ENCODE results near the gene NAV3.

Gene NAV3

DNA sequence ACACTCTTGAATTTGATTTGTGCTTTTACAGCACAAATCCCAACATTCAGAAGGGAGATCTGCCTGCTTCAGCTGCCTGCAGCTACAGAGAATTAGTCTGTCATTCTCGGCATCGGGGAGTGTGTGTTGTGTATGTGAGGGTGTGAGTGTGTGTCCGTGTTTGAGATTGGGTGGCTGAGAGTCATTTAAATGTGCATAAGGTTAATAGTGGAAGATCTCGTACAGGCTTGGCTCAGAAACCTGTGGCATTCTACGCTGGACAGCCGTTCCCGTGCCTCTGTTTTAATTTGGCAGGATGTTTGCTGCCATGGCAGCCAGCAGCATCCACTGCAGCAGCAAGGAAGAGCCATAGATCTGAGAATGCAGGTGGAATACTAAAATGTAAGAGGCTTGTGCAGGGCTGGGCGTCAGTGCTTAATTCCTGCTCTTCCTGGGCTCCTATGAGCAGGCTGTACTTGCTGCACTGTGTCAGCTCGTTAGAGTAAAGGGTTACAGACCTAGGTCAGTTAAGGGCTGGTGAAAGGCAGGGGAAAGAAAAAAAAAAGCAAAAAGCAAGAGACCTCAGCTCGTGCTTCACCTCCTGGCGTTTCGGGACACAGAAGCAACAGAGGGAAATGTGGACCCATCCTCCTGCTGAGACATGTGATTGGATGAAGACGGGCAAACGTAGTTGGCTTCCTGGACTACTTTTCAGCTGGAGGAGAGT is 205.4 kb downstream of the NAV3 start:
- DNase-seq (ENCODE audit: extremely low read depth in 1 of 2, low read depth in 1 of 2) = no peak

DNA sequence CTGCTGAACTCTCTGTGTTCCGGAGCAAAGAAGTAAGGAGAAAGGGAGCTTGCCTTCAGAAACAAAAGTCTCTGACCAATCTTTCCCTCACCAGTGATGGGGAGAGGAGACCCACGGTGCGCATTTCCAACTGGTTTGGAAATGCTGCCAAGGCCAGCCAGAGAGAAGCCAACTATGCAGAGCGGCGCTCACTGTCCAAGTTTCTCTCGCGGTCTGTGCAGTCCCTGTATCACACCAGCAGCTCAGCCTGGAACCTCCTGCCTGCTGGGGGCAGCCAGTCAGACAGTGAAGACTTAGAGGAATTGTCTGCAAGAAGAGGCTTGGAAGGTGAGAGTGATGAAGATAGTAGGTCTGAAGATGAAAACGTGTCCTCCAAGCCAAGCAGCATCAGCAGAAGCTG is 206.2 kb downstream of the NAV3 start:
- no peak for DNase-seq (ENCODE audit: extremely low read depth in 1 of 2, low read depth in 1 of 2)

DNA sequence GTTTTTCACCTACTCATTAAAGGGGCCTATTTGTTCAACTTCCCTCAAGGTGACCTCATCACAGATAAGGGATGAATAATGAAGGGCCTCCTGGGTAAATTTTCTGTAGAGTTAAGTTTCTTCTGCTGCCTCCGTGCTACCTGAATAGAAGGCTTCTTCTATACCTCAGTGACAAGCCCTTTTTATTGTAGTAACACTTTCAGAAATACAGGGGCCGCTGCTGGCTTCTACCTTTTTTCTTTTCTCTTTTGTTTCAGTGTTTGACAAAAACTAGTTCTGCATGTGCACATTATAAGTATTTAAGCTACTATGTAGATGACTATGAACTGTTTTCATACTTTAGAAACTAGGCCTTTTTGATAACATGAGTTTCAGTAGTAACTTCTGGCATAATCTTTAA is 207.0 kb downstream of the NAV3 start:
- no peak for DNase-seq (ENCODE audit: extremely low read depth in 1 of 2, low read depth in 1 of 2)

DNA sequence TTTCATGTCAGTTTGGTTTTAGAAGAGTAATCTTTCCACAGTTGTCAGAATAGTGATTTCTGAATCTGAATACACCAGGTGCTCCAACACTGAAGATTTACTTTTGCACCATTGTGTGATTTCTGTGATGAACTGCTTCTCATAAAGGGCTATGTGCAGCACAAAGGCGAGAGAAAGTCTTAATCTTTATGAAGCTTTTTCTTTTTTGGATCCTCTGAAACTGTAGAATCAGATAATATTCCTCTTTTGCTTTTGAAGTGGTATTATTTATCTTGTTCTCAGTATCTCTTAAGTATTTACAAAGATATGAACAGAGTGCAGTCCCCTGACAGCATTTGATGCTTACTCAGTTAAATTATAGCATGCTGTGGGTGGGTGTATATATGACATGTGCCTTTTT is 207.8 kb downstream of the NAV3 start:
- DNase-seq (ENCODE audit: extremely low read depth in 1 of 2, low read depth in 1 of 2) = no peak

DNA sequence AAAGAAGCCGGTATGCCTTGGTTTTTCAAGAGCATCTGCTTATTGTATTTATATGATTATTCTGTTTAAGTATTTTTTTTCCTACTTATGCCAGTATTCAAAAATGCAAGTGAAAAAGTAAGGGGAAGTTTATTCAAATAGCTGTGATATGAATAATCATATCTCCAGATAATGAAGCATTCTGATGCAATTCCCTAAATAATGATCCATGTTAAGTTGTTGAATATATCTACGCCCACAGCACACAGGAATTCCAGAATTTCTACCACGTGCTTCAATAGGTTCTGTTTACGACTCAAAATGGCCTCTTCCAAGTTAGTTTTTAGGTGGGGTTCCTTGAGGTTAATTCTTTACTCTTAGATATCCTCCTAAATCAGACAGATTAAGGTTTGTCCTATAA is 208.3 kb downstream of the NAV3 start:
- DNase-seq (ENCODE audit: extremely low read depth in 1 of 2, low read depth in 1 of 2) = no peak

DNA sequence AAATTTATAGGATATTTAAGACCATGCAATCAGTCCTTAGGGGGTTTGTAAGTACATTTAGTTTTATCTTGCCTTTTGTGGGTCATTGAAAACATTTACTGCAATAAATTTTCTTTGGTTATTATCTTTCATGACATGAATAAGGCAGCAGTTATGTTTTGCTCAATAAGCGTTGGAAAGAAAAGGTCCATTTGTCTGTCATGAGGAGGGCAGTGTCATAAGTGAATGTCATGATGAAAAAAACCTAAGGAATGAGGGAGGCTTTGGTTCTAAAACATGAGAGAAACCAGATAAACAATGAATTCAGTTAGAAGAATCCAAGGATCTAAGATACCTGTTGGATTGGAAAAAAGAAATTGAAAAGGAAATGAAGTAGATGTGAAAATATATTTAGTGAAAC is 209.4 kb downstream of the NAV3 start:
- DNase-seq (ENCODE audit: extremely low read depth in 1 of 2, low read depth in 1 of 2) = no peak

DNA sequence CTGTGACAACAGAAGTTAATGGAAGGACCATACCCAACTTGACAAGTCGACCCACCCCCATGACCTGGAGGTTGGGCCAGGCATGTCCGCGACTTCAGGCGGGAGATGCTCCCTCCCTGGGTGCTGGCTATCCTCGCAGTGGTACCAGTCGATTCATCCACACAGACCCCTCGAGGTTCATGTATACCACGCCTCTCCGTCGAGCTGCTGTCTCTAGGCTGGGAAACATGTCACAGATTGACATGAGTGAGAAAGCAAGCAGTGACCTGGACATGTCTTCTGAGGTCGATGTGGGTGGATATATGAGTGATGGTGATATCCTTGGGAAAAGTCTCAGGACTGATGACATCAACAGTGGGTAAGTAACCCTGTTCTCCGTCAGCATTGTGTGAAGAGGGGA is 220.1 kb downstream of the NAV3 start:
- DNase-seq (ENCODE audit: extremely low read depth in 1 of 2, low read depth in 1 of 2) = no peak

DNA sequence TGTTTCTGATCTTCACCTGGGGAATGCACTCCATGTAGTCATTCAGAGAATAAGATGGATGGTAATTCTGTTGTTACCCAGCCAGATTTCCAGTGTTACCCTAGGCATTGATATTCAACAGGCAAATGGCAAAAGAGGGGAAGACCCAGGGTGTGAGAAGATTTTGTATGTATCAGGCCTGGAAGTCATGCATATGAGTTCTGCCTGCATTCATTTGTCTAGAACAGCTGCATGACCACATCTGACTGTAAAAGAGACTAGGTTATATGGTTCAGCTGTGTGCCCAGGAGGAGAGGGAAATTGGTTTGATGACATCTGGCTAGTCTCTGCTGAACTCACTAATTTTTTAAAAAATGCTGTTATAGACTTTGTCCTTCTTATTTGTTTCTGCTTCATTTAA is 224.9 kb downstream of the NAV3 start:
- no peak for DNase-seq (ENCODE audit: extremely low read depth in 1 of 2, low read depth in 1 of 2)

DNA sequence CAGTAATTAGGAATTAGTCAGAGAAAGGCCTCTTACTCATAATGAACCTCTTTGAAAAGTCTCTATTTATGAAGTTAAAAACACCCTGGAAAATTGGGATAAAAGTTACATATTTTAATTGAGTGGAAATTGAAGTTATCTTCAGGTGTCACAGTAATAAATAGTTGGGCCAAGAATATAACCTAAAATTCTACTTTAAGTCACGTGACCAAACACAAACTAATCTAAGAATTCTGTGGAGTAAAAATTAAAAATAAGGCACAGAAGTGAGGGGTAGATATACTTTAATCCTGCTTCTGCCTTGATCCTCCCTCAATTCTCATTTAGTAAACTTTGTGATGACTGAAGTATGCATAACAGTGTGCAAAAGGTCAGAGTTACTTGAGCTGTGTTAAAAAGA is 226.4 kb downstream of the NAV3 start:
- DNase-seq (ENCODE audit: extremely low read depth in 1 of 2, low read depth in 1 of 2) = no peak

DNA sequence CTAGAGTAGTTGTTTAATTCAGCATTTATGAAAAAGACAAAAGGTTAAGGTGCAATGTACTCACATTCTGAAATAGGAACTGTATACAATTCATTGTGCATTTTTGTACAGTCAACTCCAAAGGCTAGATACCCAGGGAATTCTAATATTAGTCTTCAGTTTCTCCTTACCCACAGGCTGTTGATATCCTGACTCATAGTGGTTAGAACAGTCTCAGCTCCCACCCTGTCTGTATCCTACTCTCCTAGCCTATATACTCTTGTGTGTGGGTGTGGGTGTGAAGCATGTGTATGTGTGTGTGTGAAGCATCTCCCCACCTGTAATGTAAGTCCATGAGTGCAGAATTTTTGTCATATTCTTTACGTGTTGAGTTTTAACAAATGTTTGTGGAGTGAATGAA is 229.5 kb downstream of the NAV3 start:
- no peak for DNase-seq (ENCODE audit: extremely low read depth in 1 of 2, low read depth in 1 of 2)

DNA sequence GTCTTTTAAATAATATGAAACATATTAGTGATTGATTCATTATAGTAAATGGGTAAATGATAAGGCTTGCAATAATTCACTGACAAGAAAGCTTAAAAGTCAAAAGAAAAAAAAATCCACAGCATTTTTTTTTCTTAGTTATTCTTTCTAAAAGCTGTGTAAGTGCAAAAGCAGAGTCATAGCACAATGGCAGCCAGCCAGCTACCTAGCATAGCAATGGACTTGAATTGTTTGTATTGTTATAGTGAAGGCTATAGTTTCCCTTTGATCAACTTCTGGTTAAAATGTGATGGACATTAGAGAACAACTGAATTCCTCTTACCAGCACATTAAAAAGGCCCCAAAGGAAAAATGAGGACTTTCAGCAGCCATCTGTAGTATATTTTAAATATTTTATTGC is 232.1 kb downstream of the NAV3 start:
- DNase-seq (ENCODE audit: extremely low read depth in 1 of 2, low read depth in 1 of 2) = no peak

DNA sequence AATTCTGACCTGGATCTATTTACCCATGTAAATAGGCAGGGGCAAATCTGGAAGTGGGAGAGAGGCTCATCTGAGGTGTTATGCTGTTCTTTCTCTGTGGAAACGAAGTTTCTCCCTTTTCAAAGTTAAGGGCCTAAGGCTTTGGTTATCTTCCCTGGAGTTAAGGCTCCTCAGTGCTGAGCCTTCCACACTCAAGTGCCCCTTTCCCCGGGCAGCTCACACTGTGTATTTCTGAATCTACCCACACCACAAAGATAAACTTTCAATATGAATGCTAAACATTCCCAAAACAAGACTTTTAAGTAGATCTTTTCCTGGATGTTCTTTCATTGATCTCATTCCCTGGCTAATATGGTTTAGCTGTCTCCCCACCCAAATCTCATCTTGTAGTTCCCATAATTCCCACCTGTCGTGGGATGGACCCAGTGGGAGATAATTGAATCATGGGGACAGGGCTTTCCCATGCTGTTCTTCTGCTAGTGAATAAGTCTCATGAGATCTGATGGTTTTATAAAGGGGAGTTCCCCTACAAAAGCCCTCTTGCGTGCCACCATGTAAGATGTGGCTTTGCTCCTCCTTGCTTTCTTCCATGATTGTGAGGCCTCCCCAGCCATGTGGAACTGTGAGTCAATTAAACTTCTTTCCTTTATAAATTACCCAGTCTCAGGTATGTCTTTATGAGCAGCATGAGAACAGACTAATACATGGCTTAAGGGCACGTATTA is 251.1 kb downstream of the NAV3 start:
- no peak for DNase-seq (ENCODE audit: extremely low read depth in 1 of 2, low read depth in 1 of 2)

DNA sequence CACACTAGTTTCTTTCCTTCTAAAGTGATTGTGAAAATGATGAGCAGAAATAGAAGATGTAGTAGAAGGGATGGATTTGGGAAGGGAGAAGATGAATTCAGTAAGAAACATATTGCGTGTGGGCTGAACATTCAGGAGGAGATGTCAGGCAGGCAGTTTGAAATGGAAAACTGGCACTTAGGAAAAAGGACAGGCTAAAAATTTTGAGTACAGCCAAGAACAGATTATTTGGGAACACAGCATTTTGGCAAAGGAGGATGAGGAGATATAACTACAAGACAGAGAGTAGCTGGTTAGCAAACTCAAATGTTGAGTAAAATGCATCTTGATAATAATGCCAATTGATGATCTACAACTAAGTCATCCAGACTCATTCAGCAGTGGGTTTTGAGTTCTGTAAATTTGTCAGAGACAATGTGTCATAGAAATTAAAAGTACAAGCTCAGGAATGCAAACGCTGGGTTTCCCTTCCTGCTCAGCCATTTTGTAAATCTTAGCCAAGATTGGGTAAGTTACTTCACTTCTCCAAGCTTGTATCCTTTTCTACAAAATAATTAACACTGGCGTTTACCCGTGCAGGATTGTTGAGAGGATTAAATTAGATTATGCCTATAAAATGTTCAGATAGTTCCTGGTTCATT is 255.0 kb downstream of the NAV3 start:
- no peak for DNase-seq (ENCODE audit: extremely low read depth in 1 of 2, low read depth in 1 of 2)

DNA sequence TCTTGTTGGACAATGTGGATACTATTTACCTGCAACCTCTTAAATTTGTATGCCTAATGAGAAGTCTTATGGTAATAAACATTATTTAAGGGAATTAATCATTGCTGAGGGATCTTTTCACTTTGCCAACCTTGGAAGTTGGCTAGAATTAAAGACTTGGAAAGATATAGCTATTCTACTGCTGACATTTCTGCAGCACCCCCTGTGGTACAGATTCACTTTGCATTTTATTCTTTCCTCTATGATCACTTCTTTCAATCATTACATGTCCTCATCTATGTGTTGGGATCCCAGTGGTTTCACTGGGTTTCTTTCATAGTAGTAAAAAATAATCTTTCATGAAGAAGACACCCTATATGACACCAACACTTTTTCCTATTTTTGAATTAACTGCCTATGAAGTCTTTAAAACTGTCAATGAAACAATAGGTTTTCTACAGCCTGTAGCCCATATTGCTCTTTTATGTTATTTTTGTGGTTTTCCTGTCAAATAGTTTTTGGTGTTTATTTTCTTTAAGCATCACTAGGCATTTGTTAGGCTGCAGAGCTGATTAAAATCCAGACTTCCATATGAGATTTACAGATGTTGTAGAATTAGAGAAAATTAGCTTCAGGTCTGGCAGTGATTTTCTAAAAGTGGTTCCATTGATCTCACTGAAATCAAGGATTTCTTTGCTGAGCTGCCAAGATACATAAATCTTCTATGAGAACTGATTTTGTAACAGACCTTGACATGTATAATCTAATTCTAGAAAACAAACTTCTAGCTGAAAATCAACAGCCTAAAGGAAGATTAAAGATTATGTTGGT is 256.1 kb downstream of the NAV3 start:
- no peak for DNase-seq (ENCODE audit: extremely low read depth in 1 of 2, low read depth in 1 of 2)

DNA sequence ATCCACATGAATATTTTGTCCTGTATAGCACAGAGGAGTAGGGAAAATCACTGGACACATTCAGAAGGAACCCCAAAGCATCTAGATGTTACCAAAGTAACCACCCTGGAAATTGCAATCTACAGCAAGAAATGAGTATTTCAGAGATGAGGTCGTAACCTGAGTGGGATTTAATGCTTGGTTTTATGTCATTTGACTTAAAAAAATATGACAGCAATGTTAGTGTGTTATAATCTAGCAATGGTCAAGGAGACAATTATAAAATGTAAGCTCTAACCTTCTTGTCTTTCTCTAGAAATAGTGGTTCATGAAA is 256.6 kb downstream of the NAV3 start:
- DNase-seq (ENCODE audit: extremely low read depth in 1 of 2, low read depth in 1 of 2) = no peak

DNA sequence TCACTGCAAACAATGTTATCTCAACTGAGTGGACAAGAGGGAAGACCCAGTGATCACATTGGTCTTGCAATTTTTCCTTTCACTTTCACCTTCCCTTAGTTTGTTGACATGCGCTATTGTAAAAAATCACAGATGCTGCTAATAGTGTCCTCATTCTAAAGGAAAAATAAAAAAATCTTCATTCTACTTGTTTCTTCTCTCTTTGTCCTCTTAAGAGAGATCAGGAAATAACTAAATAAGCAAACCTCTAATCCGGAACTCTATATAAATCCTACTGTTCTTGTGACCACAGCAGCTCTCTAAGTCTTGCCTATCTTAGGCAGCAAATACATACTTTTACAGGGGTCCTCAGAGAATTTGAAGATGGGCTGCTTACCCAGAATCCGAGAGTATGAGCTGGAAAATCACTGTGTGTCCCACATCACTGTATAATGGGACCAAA is 257.7 kb downstream of the NAV3 start:
- DNase-seq (ENCODE audit: extremely low read depth in 1 of 2, low read depth in 1 of 2) = no peak

DNA sequence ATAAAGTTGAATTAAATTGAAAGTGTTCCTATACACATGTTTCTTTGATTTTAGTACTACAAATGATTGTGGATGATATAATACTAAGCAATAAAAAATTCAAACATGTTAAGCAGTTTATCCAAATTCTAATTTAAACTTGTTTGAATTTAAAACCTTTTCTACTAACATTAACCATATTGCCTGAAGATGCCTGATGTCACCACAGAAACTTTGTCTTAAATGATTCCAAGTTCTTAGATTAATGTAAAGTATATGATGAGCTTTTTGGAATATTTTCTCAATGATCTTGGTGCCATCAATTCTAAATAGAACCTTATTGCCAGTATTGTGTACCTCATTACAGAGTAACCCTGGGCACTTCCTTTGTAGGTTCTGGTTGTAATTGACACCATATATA is 259.6 kb downstream of the NAV3 start:
- DNase-seq (ENCODE audit: extremely low read depth in 1 of 2, low read depth in 1 of 2) = no peak

DNA sequence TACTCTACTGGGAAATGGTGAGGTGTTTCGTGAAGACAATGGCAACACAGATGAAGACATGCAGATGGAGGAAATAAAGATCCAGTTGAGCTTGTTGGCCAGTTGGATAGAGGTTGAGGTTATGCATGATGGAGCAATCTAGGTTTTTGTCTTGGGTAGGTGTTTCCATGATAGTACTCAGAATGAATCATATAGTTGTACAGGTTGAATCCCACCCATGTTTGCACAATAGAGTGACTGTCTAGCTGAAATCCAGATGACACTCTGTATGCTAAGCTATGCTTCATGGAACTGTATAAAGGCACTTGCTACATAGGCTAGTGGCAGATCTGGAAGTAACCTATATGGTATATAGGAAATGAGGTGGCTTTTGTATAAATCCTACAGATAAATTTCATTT is 264.9 kb downstream of the NAV3 start:
- no peak for DNase-seq (ENCODE audit: extremely low read depth in 1 of 2, low read depth in 1 of 2)

DNA sequence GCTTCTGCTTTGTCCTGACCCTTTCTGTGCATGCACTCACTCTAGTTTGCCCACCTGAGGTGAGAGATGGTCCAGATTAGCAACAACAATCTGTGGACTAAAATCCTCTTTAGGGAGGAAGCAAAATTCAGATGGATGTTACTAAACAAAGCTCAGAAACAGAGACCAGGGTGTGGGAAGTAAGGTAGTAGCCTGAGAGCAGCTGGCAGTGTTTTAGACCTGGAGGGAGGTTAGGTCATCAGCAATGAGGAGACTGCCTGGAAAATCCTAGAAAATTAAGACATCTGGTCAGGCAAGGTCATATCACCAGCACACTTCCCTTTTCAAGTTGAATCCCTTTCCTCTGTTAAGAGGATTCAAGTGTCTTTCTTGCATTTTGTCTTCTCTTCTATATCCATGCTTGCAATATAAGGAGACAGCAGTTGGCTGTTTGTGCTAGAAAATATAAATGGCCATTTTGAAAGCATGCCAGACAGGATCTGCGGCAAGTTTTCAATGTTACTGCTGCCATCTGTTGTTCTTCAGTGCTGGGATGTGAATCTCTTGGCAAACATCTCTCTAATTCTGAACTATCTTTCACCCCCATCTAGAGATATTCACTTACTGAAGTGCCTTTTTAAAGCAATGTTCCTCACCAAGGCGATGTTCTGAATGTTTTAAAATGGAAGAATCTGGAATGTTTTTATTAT is 266.4 kb downstream of the NAV3 start:
- no peak for DNase-seq (ENCODE audit: extremely low read depth in 1 of 2, low read depth in 1 of 2)

DNA sequence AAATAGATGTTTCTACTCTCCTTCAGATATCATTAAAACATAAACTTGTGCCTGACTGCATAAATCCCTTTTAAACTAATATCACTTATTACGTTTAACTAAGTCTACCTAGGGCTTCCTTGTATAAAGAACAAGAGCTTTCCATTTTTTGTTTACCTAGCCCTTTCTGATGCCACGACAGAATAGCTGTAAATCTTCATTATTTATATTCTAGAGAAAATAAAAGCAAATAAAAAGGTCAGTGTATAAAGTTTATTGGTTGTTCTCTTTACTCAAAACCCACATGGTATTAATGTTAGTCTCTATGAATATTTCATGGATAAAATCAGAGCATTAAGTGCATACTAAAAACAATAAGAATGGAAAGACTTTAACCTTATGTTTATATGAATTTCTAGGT is 269.1 kb downstream of the NAV3 start:
- no peak for DNase-seq (ENCODE audit: extremely low read depth in 1 of 2, low read depth in 1 of 2)

All from stimulated activated CD8-positive, alpha-beta memory T cell treated with anti-CD3 and anti-CD28 coated beads, Interleukin-7, amount 100 ng/mL, for 48 hours (primary cell).